GM15510 (cell line): ENCODE measurements around the gene CSF1.

ENCODE experiments used
- POLR2A ChIP-seq: IDR thresholded peaks from 3 replicates; pipeline ENCODE4 v1.6.1; 2011; ENCODE audit warnings: borderline replicate concordance; ENCODE audit not compliant: insufficient read length; ENCODE audit errors: extremely low read depth

CSF1 gene, protein sequence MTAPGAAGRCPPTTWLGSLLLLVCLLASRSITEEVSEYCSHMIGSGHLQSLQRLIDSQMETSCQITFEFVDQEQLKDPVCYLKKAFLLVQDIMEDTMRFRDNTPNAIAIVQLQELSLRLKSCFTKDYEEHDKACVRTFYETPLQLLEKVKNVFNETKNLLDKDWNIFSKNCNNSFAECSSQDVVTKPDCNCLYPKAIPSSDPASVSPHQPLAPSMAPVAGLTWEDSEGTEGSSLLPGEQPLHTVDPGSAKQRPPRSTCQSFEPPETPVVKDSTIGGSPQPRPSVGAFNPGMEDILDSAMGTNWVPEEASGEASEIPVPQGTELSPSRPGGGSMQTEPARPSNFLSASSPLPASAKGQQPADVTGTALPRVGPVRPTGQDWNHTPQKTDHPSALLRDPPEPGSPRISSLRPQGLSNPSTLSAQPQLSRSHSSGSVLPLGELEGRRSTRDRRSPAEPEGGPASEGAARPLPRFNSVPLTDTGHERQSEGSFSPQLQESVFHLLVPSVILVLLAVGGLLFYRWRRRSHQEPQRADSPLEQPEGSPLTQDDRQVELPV

DNA sequence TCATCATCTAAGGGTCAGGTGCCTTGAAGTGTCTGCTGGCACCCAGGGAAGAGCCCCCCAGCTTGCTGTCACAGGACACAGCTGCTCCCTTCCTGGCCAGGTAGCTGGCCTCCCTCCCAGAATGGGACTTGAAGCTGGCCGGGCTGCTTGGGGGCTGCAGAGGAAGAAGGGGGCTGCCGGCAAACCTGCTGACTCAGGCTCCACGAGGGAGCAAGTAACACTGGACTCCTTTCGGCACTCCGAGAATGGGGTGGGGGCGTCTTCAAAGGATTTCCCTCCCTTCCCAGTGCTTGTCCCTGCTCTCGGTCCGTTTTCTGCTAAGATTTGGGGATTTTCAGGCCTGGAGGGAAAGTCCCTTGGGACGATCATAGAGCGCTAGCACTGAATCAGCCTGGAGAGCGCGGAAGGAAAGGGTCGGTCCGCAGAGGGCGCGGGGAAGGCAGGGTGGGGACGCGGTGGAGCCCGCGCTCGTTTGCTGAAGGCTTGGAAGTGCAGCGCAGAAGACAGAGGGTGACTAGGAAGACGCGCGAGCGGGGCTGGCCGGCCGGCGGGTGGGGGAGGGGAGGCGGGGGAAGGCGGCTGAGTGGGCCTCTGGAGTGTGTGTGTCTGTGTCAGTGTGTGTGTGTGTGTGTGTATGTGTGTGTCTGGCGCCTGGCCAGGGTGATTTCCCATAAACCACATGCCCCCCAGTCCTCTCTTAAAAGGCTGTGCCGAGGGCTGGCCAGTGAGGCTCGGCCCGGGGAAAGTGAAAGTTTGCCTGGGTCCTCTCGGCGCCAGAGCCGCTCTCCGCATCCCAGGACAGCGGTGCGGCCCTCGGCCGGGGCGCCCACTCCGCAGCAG, at the start of gene CSF1:
CSF1 (plus strand) TSS at position 727 of the 840 bp plus-strand sequence. CDS start 175 bp downstream, outside the sequence.
- peak; percentile 57 for TF ChIP-seq POLR2A

DNA sequence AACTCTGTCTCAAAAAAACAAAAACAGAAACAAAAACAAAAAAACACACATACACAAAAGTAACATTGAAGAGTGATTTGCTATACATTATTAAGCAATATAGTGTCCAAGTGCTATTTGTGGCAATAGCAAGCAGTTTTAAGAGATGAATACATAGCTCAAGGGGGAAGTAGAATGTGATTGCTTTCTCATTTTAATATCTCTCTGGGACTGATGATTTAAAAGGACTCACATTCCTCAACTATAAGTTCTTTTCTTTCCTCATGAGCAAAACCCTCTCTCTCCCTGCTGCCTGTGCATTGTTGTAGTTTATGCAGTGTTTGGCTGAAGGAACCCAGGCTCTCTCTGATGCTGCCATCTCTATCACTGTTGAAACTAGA, 47.0 kb upstream of the CSF1 start:
- TF ChIP-seq POLR2A, result no peak

DNA sequence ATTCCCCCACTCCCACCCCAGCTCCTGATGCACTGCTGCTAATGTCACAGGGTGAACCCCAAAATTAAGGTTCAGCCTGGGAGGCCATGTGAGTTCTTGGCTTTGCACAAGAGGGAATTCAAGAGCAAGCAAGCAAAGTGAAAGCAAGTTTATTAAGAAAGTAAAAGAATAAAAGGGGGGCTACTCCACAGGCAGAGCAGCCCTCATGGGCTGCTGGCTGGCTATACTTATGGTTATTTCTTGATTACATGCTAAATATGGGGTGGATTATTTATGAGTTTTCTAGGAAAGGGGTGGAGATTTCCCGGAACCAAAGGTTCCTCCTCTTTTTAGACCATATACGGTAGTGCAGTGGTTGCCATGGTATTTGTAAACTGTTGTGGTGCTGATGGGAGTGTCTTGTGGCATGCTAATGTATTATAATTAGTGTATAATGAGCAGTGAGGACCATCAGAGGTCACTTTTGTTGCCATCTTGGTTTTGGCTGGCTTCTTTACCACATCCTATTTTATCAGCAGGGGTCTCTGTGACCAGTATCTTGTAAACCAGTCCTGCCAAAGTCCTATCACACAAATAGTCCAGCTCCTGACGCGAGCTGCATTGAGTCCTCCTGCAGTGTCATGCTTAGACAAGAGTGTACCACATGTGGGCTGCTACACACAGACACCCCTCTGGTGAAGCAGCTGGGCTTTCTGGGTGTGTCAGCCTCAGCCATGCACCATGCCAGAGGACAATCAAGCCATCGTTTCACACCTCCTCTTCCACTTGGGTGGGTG, 46.4 kb upstream of the CSF1 start:
- TF ChIP-seq POLR2A, result no peak

DNA sequence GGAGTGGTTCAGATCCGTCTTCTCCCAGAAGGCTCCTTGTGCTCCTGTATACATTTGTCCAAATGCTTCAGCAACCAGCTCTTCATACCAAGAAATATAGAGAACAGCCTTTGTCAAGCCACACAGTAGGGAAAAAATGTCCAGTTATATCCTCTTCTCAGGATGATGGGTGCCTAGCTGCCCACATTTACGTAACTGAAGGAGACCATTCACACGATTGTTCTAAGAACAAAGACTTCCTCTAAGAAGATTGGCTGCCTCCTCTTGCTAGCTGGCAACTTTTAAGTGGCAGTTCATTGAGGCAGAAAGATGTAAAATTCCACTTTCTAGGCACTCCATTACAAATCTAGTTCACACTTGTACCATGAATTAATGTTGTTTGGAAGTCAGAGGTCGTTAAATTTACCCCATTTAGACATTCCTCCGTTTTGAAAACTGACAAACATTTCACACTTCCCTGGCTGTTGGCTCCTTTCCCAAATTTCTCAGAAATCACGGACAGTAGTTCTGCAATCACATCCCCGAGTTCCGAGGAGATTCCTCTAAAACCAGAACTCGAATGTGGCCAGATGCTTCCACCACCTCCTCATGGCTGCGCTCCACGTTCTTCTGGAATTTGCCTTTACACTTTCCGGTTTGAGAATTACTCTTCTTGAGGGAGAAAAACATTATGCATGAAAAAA, 45.6 kb upstream of the CSF1 start:
- no peak for TF ChIP-seq POLR2A

DNA sequence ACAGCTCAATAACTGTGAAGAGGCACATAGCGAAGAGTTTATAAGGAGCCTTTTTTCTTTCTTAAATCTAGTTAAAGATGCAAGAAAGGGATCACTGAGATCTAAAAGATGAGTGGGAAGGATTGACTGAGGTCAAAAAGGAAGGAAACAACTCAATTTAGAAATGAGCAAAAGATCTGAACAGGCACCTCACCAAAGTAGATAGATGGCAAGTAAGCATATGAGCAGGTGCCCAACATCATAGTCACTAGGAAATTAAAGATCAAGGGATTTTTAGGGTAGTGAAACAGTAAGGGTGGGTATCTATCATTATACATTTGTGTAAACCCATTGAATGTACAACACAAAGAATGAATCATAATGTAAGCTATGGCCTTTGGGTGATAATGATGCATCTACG, 44.6 kb upstream of the CSF1 start:
- no peak for TF ChIP-seq POLR2A

DNA sequence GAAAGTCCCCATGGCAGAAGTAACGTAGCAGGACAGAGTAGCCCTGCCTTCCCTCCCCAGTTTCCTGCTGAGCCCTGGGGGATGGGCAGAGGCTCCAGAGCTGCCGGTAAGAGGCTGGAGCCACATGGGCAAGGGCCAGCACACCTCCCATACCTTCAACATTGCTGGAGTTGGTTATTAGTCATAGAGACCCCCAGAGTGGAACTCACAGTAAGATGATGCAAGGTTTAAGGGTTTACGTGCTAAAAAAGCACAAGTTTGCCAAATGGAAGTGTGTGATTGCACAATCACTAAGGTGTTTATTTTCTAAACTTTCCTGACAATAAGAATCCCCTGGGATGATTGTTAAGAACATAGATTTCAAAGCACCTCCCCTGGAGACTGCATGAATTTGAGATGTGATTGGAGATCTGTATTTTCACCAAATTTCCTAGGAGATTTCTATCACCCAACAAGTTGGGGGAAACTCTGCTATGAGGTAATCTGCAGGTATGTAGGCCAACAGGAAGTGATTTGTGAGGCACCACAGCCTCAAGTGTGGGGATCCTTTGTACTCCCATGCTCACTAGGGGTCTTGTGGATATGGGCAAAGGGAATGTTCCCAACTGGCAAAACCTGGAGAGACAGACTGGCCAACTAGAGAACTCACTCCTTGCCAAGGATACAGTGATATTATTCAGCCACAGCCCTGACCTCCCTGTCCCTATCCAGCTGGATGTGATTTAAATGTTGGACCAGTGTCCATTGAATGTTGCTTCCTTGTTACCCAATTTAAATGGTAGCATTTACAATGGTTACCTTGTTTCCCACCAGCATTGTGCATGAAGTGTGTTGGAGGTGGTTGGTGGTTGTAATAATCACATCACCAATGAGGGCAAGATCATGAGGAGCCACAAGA, 37.1 kb upstream of the CSF1 start:
- no peak for TF ChIP-seq POLR2A

DNA sequence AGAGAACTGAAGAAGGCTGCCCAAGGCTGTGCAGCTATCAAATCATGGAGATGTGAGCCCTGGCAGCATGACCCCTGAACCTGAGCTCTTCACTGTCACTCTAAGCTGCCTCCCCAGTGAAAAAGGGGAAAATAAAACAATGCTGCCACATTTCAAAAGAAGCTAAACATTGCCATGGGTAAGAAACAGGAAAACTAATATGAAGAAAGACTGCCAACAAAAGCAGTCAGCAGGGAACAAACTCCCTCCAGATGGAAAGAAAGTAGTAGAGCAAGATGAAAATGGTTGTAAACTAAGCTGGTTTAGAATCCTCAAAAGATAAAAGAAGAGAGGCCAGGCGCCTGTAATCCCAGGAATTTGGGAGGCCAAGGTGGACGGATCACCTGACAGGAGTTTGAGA, 36.2 kb upstream of the CSF1 start:
- no peak for TF ChIP-seq POLR2A

DNA sequence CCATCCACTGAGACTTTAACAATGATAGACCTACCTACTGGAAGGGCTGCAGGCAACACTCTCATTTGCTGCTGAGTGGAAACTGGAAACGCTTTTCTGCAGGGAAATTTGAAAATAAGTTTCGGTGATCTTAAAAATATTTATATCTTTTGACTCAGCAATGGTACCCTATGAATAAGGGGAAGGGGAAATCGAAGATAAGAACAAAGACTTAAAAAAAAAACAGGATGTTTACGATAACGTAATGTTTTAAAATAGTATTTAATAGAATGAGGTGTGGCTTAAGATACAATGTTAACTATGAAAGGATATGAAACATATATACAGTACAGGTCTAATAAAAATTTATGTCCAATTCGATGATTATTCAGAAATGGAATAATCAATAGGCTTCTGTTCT, 34.8 kb upstream of the CSF1 start:
- TF ChIP-seq POLR2A, result no peak

DNA sequence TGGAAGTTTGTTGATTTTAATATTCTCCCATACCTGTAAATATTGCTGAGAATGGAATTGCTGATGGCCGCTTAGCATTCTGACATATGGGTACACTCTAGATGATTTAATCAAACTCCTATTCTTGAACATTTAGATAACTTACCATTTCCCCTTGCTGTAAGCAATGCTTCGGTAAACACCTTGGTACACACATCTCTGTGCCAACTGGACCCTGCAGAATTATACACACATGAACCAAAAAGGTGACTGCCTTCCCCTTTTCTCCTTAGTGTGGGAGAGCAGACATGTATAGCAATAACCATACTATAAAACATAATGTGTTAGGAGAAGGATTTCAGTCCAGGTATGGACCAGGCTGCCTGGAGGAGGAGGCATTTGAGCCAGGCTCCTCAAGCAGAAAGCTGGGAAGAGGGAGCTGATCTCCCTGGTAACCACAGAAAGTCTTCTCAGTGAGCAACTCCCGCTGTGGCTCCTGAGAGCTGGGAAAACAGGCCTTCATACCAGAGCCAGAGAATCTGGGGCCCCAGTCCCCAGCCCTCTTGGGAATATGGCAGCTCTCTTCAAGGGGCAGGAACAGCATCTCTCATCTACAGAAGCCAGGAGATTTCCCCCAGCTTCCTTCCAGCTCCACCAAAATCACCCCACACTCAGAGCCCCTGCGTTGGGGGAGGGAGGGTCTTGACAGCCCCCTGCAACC, 33.9 kb upstream of the CSF1 start:
- no peak for TF ChIP-seq POLR2A

DNA sequence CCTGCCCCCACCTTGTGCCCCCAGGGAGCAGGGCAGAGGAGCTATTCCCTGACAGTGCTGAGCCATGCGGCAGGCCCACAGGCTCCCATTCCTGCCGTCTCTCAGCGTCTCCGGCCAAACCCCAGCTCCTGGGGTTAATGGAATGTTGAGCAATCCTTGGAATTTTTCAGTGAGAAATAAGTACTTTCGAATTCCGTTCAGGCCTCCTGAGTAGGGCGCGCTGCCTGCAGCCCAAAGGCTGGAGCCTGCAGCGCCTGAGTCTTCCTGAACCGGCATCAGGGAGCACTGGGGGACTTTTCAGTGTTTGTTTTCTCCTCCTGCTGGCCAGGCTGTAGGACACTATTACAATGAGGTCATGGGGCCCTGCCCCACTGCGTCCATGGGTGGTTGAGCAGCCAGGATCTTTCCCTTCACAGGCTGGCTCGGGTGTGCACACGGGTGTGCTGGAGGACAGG, 33.3 kb upstream of the CSF1 start:
- TF ChIP-seq POLR2A, result no peak

DNA sequence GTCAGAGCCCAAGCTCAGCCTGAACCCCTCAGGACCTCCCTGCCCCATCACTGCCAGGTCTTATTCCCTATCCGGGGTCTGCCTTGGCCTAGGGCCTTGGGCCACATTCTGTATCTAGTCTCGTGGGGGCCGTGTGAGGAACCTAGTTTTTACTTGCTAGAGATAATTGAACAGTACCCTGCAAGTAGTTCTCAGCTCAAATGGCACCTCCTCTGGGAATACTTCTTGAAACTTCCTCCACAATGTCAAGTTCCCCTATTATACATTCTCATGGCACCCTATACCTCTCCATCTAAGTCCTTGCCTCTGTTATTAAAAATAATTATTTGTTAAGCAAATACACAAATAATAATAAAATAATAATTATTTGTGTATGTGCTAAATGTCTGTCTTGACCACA, 32.9 kb upstream of the CSF1 start:
- TF ChIP-seq POLR2A, result no peak

DNA sequence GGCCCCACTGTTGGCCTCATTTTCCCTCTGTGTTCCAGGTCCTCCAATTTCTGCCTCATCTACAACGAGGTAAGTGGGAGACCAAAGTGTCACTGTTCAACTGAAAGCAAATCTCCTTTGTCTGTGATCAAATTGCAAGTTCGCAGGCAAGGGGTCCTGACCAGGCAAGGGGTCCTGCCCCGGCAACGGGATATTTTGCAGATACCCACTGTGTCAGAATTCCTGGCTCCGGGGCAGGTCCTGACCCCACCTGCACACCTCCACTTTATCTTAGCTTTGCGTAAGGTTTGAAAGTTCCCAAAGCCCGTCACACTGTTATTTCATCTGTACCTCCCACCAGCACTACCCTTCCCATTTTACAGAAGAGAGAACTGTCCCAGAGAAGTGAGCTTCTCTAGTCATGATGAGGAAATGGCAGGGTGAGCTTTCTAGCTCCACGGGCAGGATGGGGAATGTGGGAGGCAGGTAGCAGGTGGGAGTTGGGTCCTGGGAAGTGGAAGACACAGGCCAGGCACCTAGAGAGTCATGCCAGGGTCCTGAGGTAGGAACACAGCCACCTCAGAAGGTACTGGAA, 32.0 kb upstream of the CSF1 start:
- no peak for TF ChIP-seq POLR2A

DNA sequence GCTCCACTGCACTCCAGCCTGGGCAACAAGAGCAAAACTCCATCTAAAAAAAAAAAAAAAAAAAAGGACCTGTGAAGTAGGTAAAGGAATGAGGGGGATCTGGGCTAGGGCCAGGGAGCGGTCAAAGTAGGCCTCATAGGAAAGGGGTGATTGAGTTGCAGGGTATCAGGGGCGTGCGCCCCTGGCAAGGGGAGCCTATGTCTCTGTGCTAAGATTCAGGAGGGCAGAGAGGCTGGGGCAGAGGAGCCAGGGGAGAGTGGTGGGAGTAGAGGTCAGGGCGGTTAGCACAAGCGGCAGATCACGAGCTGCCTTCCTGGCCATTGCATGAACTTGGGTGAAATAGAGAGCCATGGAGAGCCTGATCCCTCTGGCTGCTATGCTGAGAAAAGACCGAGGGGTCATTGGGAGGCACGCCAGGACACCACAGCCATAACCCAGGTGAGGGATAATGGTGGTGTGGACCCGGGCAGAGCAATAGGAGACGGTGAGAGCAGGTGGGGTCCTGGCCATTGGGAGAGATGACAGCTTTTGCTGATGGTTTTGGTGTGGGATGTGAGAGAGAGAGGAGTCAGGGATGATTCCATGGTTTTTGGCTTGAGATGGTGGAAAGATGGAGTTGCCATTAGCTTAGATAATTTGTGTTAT, 30.6 kb upstream of the CSF1 start:
- no peak for TF ChIP-seq POLR2A
